ENCODE data around the gene GNAQ. TPM values are rescaled to one million over a fixed set of nuclear protein-coding genes. Genes with fewer than 3 reads are reported as not detected.

Gene GNAQ
- total RNA-seq, 1 experiment from 2014 or later, result 0.51 TPM

DNA sequence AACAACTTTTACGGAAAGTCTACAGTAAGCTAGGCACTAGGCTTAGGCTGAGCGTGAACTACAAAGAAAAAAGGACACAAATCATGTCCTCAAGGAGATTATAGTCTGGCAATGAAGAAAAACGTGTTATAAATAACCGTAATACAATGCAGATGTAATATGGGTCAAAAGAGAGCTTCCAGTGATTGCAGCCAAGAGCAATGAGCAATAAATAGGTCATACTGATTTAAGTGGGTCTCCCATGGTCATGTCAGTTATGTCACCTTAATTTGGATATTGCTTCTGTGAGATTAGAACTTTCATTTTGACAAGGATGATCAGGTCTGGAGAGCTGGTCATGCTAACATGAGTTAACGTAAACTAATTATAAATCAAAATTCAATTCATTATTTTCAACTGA, 224.9 kb downstream of the GNAQ start:
- no peak overlapping the region for H2AFZ ChIP-seq (ENCODE audit: low read length)
- no peaks in the 10 kb centered on the region for H3K79me2 ChIP-seq (ENCODE audit: low read length)
- ATAC-seq (no peak), DNase-seq (no peak)
- no peak for TF ChIP-seq EZH2 (IDR thresholded peaks at IDR 0.05; ENCODE audit: low read length, unreplicated experiment)
- TF ChIP-seq EZH2phosphoT487 (IDR thresholded peaks at IDR 0.05; ENCODE audit: borderline replicate concordance, low read length), result no peak
- TF ChIP-seq, protein P1, sequence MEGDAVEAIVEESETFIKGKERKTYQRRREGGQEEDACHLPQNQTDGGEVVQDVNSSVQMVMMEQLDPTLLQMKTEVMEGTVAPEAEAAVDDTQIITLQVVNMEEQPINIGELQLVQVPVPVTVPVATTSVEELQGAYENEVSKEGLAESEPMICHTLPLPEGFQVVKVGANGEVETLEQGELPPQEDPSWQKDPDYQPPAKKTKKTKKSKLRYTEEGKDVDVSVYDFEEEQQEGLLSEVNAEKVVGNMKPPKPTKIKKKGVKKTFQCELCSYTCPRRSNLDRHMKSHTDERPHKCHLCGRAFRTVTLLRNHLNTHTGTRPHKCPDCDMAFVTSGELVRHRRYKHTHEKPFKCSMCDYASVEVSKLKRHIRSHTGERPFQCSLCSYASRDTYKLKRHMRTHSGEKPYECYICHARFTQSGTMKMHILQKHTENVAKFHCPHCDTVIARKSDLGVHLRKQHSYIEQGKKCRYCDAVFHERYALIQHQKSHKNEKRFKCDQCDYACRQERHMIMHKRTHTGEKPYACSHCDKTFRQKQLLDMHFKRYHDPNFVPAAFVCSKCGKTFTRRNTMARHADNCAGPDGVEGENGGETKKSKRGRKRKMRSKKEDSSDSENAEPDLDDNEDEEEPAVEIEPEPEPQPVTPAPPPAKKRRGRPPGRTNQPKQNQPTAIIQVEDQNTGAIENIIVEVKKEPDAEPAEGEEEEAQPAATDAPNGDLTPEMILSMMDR (conservative IDR thresholded peaks at IDR 0.05; ENCODE audit: low read depth, low read length), result no peak
- H3K4me3 ChIP-seq (ENCODE audit: low read length), result no peak overlapping the region
- H3K27me3 ChIP-seq (ENCODE audit: low read length), result no peaks in the 10 kb centered on the region
- intact Hi-C loops (cut with micrococcal nuclease), result no loop called here
- ChIA-PET POLR2A (ENCODE audit: unreplicated experiment) (no interaction called here), CTCF (no interaction called here)
- no peak overlapping the region for H3K27ac ChIP-seq (ENCODE audit: low read length)
- H3K9ac ChIP-seq (ENCODE audit: low read length), result no peak overlapping the region
- H3K9me2 ChIP-seq (replicated peaks; ENCODE audit: low read length), result no peaks in the 10 kb centered on the region
- H4K20me1 ChIP-seq (ENCODE audit: low read length), result no peaks in the 10 kb centered on the region
- no peaks in the 10 kb centered on the region for H3F3A ChIP-seq (ENCODE audit: low read length, unreplicated experiment)
- H3K9me3 ChIP-seq (ENCODE audit: low read length), result no peaks in the 10 kb centered on the region
- H3K4me1 ChIP-seq (ENCODE audit: insufficient read depth, low read length), result peaks cover 7% of the 10 kb centered on the region
- H3K4me2 ChIP-seq (ENCODE audit: low read length), result no peak overlapping the region
- BruUV-seq (replicated peaks), result no TSS peak
- no peaks in the 10 kb centered on the region for H3K36me3 ChIP-seq (ENCODE audit: low read depth, low read length)

DNA sequence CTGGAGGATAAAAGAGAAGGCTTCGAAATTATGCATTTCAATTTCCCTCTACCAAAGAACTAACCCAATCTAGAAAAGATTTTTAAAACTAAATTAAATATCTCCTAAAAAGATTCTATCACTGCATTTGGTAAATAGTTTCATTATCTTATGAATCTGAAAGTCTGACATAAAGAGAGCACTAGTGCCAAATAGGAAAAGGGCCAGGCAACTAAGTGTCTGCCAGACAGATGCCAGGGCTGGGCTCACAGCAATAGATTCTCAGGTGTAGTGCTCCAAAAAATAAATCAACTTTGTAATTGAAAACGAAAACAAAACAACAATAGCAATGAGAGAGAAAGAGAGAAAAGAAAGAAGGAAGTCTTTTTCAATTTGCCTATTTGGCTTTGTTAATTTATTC, 225.8 kb downstream of the GNAQ start:
- ChIA-PET POLR2A (ENCODE audit: unreplicated experiment) (no interaction called here), CTCF (no interaction called here)
- Histone ChIP-seq H3K4me1 (ENCODE audit: insufficient read depth, low read length) (peaks cover 7% of the 10 kb centered on the region), H4K20me1 (ENCODE audit: low read length) (no peaks in the 10 kb centered on the region), H3K27ac (ENCODE audit: low read length) (no peak overlapping the region), H3K9ac (ENCODE audit: low read length) (no peak overlapping the region), H2AFZ (ENCODE audit: low read length) (no peak overlapping the region), H3K27me3 (ENCODE audit: low read length) (no peaks in the 10 kb centered on the region), H3K36me3 (ENCODE audit: low read depth, low read length) (no peaks in the 10 kb centered on the region), H3K79me2 (ENCODE audit: low read length) (no peaks in the 10 kb centered on the region), H3K9me3 (ENCODE audit: low read length) (no peaks in the 10 kb centered on the region), H3F3A (ENCODE audit: low read length, unreplicated experiment) (no peaks in the 10 kb centered on the region), H3K4me3 (ENCODE audit: low read length) (no peak overlapping the region), H3K4me2 (ENCODE audit: low read length) (no peak overlapping the region), H3K9me2 (replicated peaks; ENCODE audit: low read length) (no peaks in the 10 kb centered on the region)
- BruUV-seq (replicated peaks), result no TSS peak
- ATAC-seq, result no peak
- DNase-seq, result no peak
- intact Hi-C loops (cut with micrococcal nuclease), result no loop called here
- TF ChIP-seq EZH2 (IDR thresholded peaks at IDR 0.05; ENCODE audit: low read length, unreplicated experiment) (no peak), EZH2phosphoT487 (IDR thresholded peaks at IDR 0.05; ENCODE audit: borderline replicate concordance, low read length) (no peak)
- TF ChIP-seq, protein P1 (conservative IDR thresholded peaks at IDR 0.05; ENCODE audit: low read depth, low read length), result no peak

DNA sequence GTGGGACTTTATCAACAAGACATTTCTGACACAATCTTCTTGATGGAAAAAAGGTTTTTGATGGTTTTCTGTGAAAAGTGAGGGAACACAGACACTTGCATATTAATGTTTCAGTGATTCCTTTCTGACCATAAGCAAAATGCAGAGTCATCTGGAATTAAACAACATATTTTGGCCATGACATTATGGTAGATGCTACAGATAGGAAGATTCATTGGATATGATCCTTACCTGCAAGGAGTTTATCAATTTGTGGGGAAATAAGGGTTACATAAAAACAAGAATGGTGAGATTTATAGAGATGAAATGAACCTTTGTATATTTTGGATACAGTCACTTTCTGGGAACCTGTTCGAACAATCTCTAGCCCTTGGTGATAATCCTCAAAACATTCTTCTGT, 228.2 kb downstream of the GNAQ start:
- CTCF ChIA-PET, result no interaction called here

More for the DNA sequence above, 228.2 kb downstream of the GNAQ start:
- no peak overlapping the region for H3K4me2 ChIP-seq (ENCODE audit: low read length)
- H3K4me1 ChIP-seq (ENCODE audit: insufficient read depth, low read length), result peaks cover 7% of the 10 kb centered on the region
- POLR2A ChIA-PET (ENCODE audit: unreplicated experiment), result no interaction called here
- H4K20me1 ChIP-seq (ENCODE audit: low read length), result no peaks in the 10 kb centered on the region
- no peaks in the 10 kb centered on the region for H3K9me3 ChIP-seq (ENCODE audit: low read length)
- no peaks in the 10 kb centered on the region for H3K36me3 ChIP-seq (ENCODE audit: low read depth, low read length)
- H3F3A ChIP-seq (ENCODE audit: low read length, unreplicated experiment), result no peaks in the 10 kb centered on the region
- ATAC-seq (no peak), DNase-seq (no peak)
- no peak overlapping the region for H3K27ac ChIP-seq (ENCODE audit: low read length)
- H2AFZ ChIP-seq (ENCODE audit: low read length), result no peak overlapping the region
- no TSS peak for BruUV-seq (replicated peaks)
- H3K9ac ChIP-seq (ENCODE audit: low read length), result no peak overlapping the region
- no peaks in the 10 kb centered on the region for H3K27me3 ChIP-seq (ENCODE audit: low read length)
- no peak overlapping the region for H3K4me3 ChIP-seq (ENCODE audit: low read length)
- TF ChIP-seq EZH2phosphoT487 (IDR thresholded peaks at IDR 0.05; ENCODE audit: borderline replicate concordance, low read length), result no peak
- TF ChIP-seq, protein P1 (conservative IDR thresholded peaks at IDR 0.05; ENCODE audit: low read depth, low read length), result no peak
- no peak for TF ChIP-seq EZH2 (IDR thresholded peaks at IDR 0.05; ENCODE audit: low read length, unreplicated experiment)
- H3K9me2 ChIP-seq (replicated peaks; ENCODE audit: low read length), result no peaks in the 10 kb centered on the region
- H3K79me2 ChIP-seq (ENCODE audit: low read length), result no peaks in the 10 kb centered on the region
- intact Hi-C loops (cut with micrococcal nuclease), result no loop called here
